T-cell (primary cell): ENCODE measurements around the gene FPR3. TPM values are rescaled to one million over a fixed set of nuclear protein-coding genes. Genes with fewer than 3 reads are reported as not detected.

ENCODE experiments used
- ATAC-seq, 4 experiments: fragments of 200-7000 bp in 3 of 4; fragments of 150-1000 bp in 1 of 4; cut with Tn5 transposase; replicated peaks in 1 of 4; 1 replicate in 3 of 4; 2 replicates in 1 of 4; pipeline ENCODE4 v1.10.0; 2021; ENCODE audit warnings: moderate library complexity in 3 of 4, mild to moderate bottlenecking in 2 of 4, moderate number of reproducible peaks in 1 of 4
- CTCF ChIA-PET, 2 donors: fragments of 300-600 bp; sonication (Branson Sonifier 250); formaldehyde crosslinking; loops; one replicate each; lab custom pipeline; 2022; ENCODE audit warnings: antibody characterized with exemption in 2 of 2; lab: Charles Lee
- POLR2A ChIA-PET, 2 donors: fragments of 300-600 bp; sonication (Branson Sonifier 250); formaldehyde crosslinking; loops; one replicate each; lab custom pipeline; 2022; ENCODE audit warnings: antibody characterized with exemption in 2 of 2; lab: Charles Lee
- DNase-seq, 35 experiments: peaks; one replicate each; pipeline versions ENCODE4 v3.0.0 to v3.0.0-alpha.2; 2013 to 2023
- H3K27ac ChIP-seq: one replicate; pipeline ENCODE4 v1.5.1; 2013; ENCODE audit warnings: low read length
- H3K27me3 ChIP-seq, 2 experiments: replicated peaks in 1 of 2; 1 replicate in 1 of 2; 2 replicates in 1 of 2; pipeline versions ENCODE4 v1.6.1 to v1.7.0; 2013; ENCODE audit warnings: low read length in 1 of 2, mixed read lengths in 1 of 2; ENCODE audit not compliant: control insufficient read depth in 2 of 2, insufficient read depth in 2 of 2; ENCODE audit errors: extremely low read depth in 1 of 2
- H3K36me3 ChIP-seq, 2 donors: 1 replicate in 1 of 2; 2 replicates in 1 of 2; pipeline versions ENCODE4 v1.6.1 to v1.7.0; 2013; ENCODE audit warnings: low read length in 1 of 2; ENCODE audit not compliant: control insufficient read depth in 2 of 2, insufficient read depth in 1 of 2; ENCODE audit errors: extremely low read depth in 1 of 2
- H3K4me1 ChIP-seq, 2 experiments: 1 replicate in 1 of 2; 2 replicates in 1 of 2; pipeline versions ENCODE4 v1.6.1 to v1.7.0; 2013; ENCODE audit warnings: low read length in 2 of 2, mixed read lengths in 1 of 2; ENCODE audit not compliant: insufficient read depth in 2 of 2, control insufficient read depth in 1 of 2; ENCODE audit errors: extremely low read depth in 1 of 2
- H3K4me3 ChIP-seq, 2 donors: 1 replicate in 1 of 2; 2 replicates in 1 of 2; pipeline versions ENCODE4 v1.5.1 to v1.7.0; 2013; ENCODE audit warnings: mild to moderate bottlenecking in 2 of 2, low read length in 1 of 2, moderate library complexity in 1 of 2; ENCODE audit not compliant: control insufficient read depth in 1 of 2; ENCODE audit errors: extremely low read depth in 1 of 2
- H3K9me3 ChIP-seq: 2 replicates; pipeline ENCODE4 v1.7.0; 2013
- H3K27ac Mint-ChIP-seq, 2 donors: one replicate each; pipeline ENCODE4 v1.8.0; 2020 to 2021; ENCODE audit warnings: mild to moderate bottlenecking in 2 of 2, mixed read lengths in 2 of 2
- H3K27me3 Mint-ChIP-seq, 2 donors: one replicate each; pipeline ENCODE4 v1.8.0; 2021 to 2022; ENCODE audit warnings: mixed read lengths in 2 of 2
- H3K36me3 Mint-ChIP-seq: one replicate; pipeline ENCODE4 v1.8.0; 2021; ENCODE audit warnings: mixed read lengths
- H3K4me1 Mint-ChIP-seq, 3 donors: one replicate each; pipeline ENCODE4 v1.8.0; 2020 to 2022; ENCODE audit warnings: mixed read lengths in 3 of 3, mild to moderate bottlenecking in 1 of 3
- H3K4me3 Mint-ChIP-seq, 3 donors: one replicate each; pipeline ENCODE4 v1.8.0; 2020 to 2022; ENCODE audit warnings: mild to moderate bottlenecking in 3 of 3, mixed read lengths in 3 of 3, moderate library complexity in 3 of 3
- H3K9me3 Mint-ChIP-seq, 3 donors: one replicate each; pipeline ENCODE4 v1.8.0; 2020 to 2022; ENCODE audit warnings: mixed read lengths in 3 of 3
- WGBS: methylation state at CpG from one replicate; pipeline ENCODE4 v1.1.5; 2013; ENCODE audit warnings: missing lambda C conversion rate; ENCODE audit not compliant: insufficient coverage; 5-methylcytosine and 5-hydroxymethylcytosine counted together
- total RNA-seq, 35 experiments: library from RNA in 6 of 35; stranded (reverse) in 6 of 35; fragments of 120-200 nt in 1 of 35; gene quantifications; one replicate each; pipeline versions ENCODE4 v1.2.1 to v1.2.4 and lab custom pipeline; 2013 to 2026

The FPR3 gene
- total RNA-seq, 5 donors from 2014 or later (not counting 1 experiment from before 2014, with no cell fraction given), result 0.20 TPM; not detected in 4

DNA sequence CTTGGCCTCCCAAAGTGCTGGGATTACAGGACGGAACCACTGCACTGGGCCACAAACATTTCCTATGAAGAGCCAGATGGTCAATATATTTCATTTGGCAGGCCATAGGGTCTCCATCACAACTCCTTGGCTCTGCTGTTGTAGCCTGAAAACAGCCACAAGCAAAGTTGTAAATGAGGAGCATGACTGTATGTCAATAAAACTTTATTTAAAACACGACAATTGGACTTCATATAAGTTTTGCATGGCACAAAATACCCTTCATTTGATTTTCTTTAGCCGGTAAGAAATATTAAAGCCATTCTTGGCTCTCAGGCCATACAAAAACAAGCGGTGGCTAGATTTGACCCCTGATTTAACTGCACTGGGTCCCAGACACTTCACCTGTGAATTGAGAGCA lies 40.2 kb upstream of the FPR3 start:
- Histone ChIP-seq H3K27ac (no peak overlapping the region), H3K9me3 (no peaks in the 10 kb centered on the region), H3K36me3 (no peaks in the 10 kb centered on the region), H3K4me3 (no peak overlapping the region), H3K27me3 (no peaks in the 10 kb centered on the region), H3K4me1 (no peaks in the 10 kb centered on the region)
- ChIA-PET POLR2A (no interaction called here), CTCF (no interaction called here)
- DNase-seq (no peak), ATAC-seq (no peak)
- WGBS, result 85% methylated on average over 4 of the region's 4 CpGs
- no peak overlapping the region for H3K27ac Mint-ChIP-seq
- no peak overlapping the region for H3K4me3 Mint-ChIP-seq
- H3K36me3 Mint-ChIP-seq, result no peaks in the 10 kb centered on the region
- H3K4me1 Mint-ChIP-seq, result no peaks in the 10 kb centered on the region
- peaks cover 3 to 20% of the 10 kb centered on the region in 2 donors for H3K27me3 Mint-ChIP-seq
- peaks cover 2 to 9% (median 7%) of the 10 kb centered on the region in 3 donors for H3K9me3 Mint-ChIP-seq

DNA sequence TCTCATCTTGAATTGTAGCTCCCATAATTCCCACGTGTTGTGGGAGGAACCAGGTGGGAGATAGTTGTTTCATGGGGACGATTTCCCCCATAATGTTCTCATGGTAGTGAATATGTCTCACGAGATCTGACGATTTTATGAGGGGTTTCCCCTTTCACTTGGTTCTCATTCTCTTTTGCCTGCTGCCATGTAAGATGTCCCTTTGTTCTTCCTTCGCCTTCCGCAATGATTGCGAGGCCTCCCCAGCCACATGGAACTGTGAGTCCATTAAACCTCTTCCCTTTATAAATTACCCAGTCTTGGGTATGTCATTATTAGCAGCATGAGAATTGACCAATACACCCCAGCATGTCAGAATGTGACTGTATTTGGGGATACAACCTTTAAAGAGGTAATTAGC lies 39.4 kb upstream of the FPR3 start:
- no peaks in the 10 kb centered on the region for H3K36me3 ChIP-seq
- no peaks in the 10 kb centered on the region for H3K27me3 ChIP-seq
- no peak overlapping the region for H3K27ac ChIP-seq
- WGBS, result 93% methylated on average over 2 of the region's 7 CpGs
- ATAC-seq, result no peak
- Mint-ChIP-seq H3K36me3 (no peaks in the 10 kb centered on the region), H3K9me3 (peaks cover 4 to 10% (median 9%) of the 10 kb centered on the region in 3 donors), H3K27me3 (peaks cover 4 to 21% of the 10 kb centered on the region in 2 donors), H3K4me1 (no peaks in the 10 kb centered on the region), H3K27ac (no peak overlapping the region), H3K4me3 (no peak overlapping the region)
- CTCF ChIA-PET, result no interaction called here
- H3K4me1 ChIP-seq, result no peaks in the 10 kb centered on the region
- no peak overlapping the region for H3K4me3 ChIP-seq
- POLR2A ChIA-PET, result no interaction called here
- no peak for DNase-seq
- no peaks in the 10 kb centered on the region for H3K9me3 ChIP-seq

GRCh38 chr19:51760697-51761356 lies 34.1 kb upstream of the FPR3 start, which contains the start of gene FPR2:
TSS of gene FPR2 (plus strand) at chr19:51761180. CDS start at chr19:51768659, 7,479 bp downstream.
- Histone ChIP-seq H3K9me3 (no peaks in the 10 kb centered on the region), H3K4me3 (no peak within 1 kb of the TSS), H3K27ac (no peak within 1 kb of the TSS), H3K4me1 (no peaks in the 10 kb centered on the region), H3K27me3 (peaks cover 0 to 10% of the 10 kb centered on the region in 2 experiments), H3K36me3 (no peaks in the 10 kb centered on the region)
- WGBS, result 76% methylated on average over 4 of the region's 8 CpGs
- Mint-ChIP-seq H3K4me1 (peaks cover 0 to 6% (median 0%) of the 10 kb centered on the region in 3 donors), H3K9me3 (peaks cover 4 to 8% (median 7%) of the 10 kb centered on the region in 3 donors), H3K27ac (peak within 1 kb of the TSS in 1 of 2 donors; percentile 42), H3K27me3 (peaks cover 32 to 36% of the 10 kb centered on the region in 2 donors), H3K36me3 (no peaks in the 10 kb centered on the region), H3K4me3 (no peak within 1 kb of the TSS)
- POLR2A ChIA-PET, result no interaction called here
- DNase-seq (no peak), ATAC-seq (no peak)
- CTCF ChIA-PET, result no interaction called here

- Mint-ChIP-seq H3K36me3 (no peaks in the 10 kb centered on the region), H3K9me3 (peaks cover 3 to 7% (median 4%) of the 10 kb centered on the region in 3 donors), H3K27me3 (peaks cover 30 to 35% of the 10 kb centered on the region in 2 donors), H3K27ac (peak overlapping the region in 1 of 2 donors; percentile 42), H3K4me3 (no peak overlapping the region), H3K4me1 (peaks cover 0 to 6% (median 0%) of the 10 kb centered on the region in 3 donors)
- CTCF ChIA-PET, result interaction anchor here in 1 of 2 donors (0.6 kb wide), 1 partner anchor 1299 kb away, joined by 3 read pairs; no protein-coding TSS in a partner anchor
- no peak overlapping the region for H3K4me3 ChIP-seq
- no peaks in the 10 kb centered on the region for H3K9me3 ChIP-seq
- POLR2A ChIA-PET, result no interaction called here
- H3K27me3 ChIP-seq, result peaks cover 0 to 10% of the 10 kb centered on the region in 2 experiments
- H3K4me1 ChIP-seq, result no peaks in the 10 kb centered on the region
- H3K27ac ChIP-seq, result no peak overlapping the region
- ATAC-seq (no peak), DNase-seq (no peak)
- 82% methylated on average over 3 of the region's 7 CpGs for WGBS
- no peaks in the 10 kb centered on the region for H3K36me3 ChIP-seq
Observed at GRCh38 chr19:51761696-51762095, 33.3 kb upstream of the FPR3 start.

GRCh38 chr19:51765086-51765485 lies 29.9 kb upstream of the FPR3 start:
- no peaks in the 10 kb centered on the region for H3K36me3 ChIP-seq
- no peak overlapping the region for H3K4me3 Mint-ChIP-seq
- ChIA-PET CTCF (no interaction called here), POLR2A (interaction anchor here in 1 of 2 donors (0.6 kb wide), 1 partner anchor 13 kb away, joined by 5 read pairs; no protein-coding TSS in a partner anchor)
- no peaks in the 10 kb centered on the region for H3K9me3 ChIP-seq
- no peaks in the 10 kb centered on the region for H3K36me3 Mint-ChIP-seq
- H3K27me3 Mint-ChIP-seq, result peaks cover 33 to 40% of the 10 kb centered on the region in 2 donors
- no peak overlapping the region for H3K27ac Mint-ChIP-seq
- no peaks in the 10 kb centered on the region for H3K4me1 ChIP-seq
- H3K27ac ChIP-seq, result no peak overlapping the region
- peaks cover 0 to 4% (median 0%) of the 10 kb centered on the region in 3 donors for H3K9me3 Mint-ChIP-seq
- DNase-seq (no peak), ATAC-seq (no peak)
- H3K27me3 ChIP-seq, result peaks cover 0 to 10% of the 10 kb centered on the region in 2 experiments
- no peak overlapping the region for H3K4me3 ChIP-seq
- WGBS, result no CpG with 5 or more reads among the region's 5 CpGs
- H3K4me1 Mint-ChIP-seq, result peaks cover 0 to 6% (median 0%) of the 10 kb centered on the region in 3 donors

- 96% methylated on average over 3 of the region's 5 CpGs for WGBS
- no peaks in the 10 kb centered on the region for H3K4me1 ChIP-seq
- peaks cover 0 to 10% of the 10 kb centered on the region in 2 experiments for H3K27me3 ChIP-seq
- no peak overlapping the region for H3K27ac Mint-ChIP-seq
- H3K36me3 Mint-ChIP-seq, result no peaks in the 10 kb centered on the region
- peaks cover 35 to 42% of the 10 kb centered on the region in 2 donors for H3K27me3 Mint-ChIP-seq
- DNase-seq, result no peak
- H3K9me3 Mint-ChIP-seq, result peaks cover 0 to 4% (median 0%) of the 10 kb centered on the region in 3 donors
- no peak overlapping the region for H3K4me3 ChIP-seq
- ChIA-PET CTCF (no interaction called here), POLR2A (no interaction called here)
- H3K36me3 ChIP-seq, result no peaks in the 10 kb centered on the region
- H3K4me3 Mint-ChIP-seq, result no peak overlapping the region
- no peak for ATAC-seq
- no peaks in the 10 kb centered on the region for H3K9me3 ChIP-seq
- H3K27ac ChIP-seq, result no peak overlapping the region
- H3K4me1 Mint-ChIP-seq, result peaks cover 0 to 6% (median 0%) of the 10 kb centered on the region in 3 donors
Observed at GRCh38 chr19:51766461-51766860, 28.5 kb upstream of the FPR3 start.
